Measurements from ENCODE around the gene OR52B4. TPM values are rescaled to one million over a fixed set of nuclear protein-coding genes. Genes with fewer than 3 reads are reported as not detected.

The OR52B4 gene
- not detected in 2 replicates for polyA plus RNA-seq
- polyA minus RNA-seq = not detected in 2 replicates

DNA sequence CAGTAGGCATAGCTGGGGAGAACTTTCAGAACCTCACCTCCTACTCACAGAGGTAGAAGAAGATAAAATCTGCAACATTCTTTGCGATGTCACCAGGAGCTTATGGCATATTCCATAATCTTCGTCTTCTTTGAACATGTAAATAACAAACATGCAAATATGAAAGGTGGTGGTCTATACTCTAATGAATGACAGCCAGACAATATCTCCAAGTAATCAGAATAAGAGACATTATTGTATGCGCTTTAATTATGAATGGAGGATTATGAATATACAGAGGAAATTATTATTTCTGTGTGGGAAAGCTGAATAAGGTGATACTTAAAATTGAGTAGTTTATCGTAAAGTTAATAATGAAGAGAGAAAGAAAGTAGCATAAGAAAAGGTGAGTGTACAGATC lies at the start of gene OR52B4:
TSS of gene OR52B4 (minus strand) at position 101 of the 400 bp plus-strand sequence. CDS start at position 10, 91 bp downstream.
- Histone ChIP-seq H4K20me1 (ENCODE audit: insufficient read depth) (no peaks in the 10 kb centered on the region), H3K4me3 (ENCODE audit: low read length) (no peak within 1 kb of the TSS), H3F3A (ENCODE audit: insufficient read depth, low read length, poor library complexity, severe bottlenecking) (no peaks in the 10 kb centered on the region), H3K9me3 (ENCODE audit: low read length) (no peaks in the 10 kb centered on the region), H3K4me2 (ENCODE audit: low read length) (no peak within 1 kb of the TSS), H3K9me2 (ENCODE audit: insufficient read depth, low read length) (no peaks in the 10 kb centered on the region), H2AFZ (ENCODE audit: low read depth, low read length) (no peak within 1 kb of the TSS), H3K9ac (ENCODE audit: low read length) (no peak within 1 kb of the TSS), H3K27me3 (ENCODE audit: insufficient read depth, low read depth, low read length) (no peaks in the 10 kb centered on the region), H3K36me3 (ENCODE audit: insufficient read depth, low read length) (no peaks in the 10 kb centered on the region), H3K79me2 (replicated peaks; ENCODE audit: insufficient read depth, low read length) (no peaks in the 10 kb centered on the region), H3K27ac (ENCODE audit: low read length) (no peak within 1 kb of the TSS)
- TF ChIP-seq EZH2 (IDR thresholded peaks at IDR 0.05; ENCODE audit: borderline replicate concordance, insufficient read depth, low read length, poor library complexity, severe bottlenecking) = no peak
- no peak for TF ChIP-seq EP300 (conservative IDR thresholded peaks at IDR 0.05; ENCODE audit: poor library complexity, severe bottlenecking)
- TF ChIP-seq TAF1 (IDR thresholded peaks at IDR 0.05; ENCODE audit: low read depth) = no peak
- no peak for TF ChIP-seq REST (IDR thresholded peaks at IDR 0.05; ENCODE audit: borderline replicate concordance)
- TF ChIP-seq POLR2AphosphoS5 (IDR thresholded peaks at IDR 0.05) = no peak
- TF ChIP-seq MXI1 (conservative IDR thresholded peaks at IDR 0.05; ENCODE audit: poor library complexity, severe bottlenecking) = no peak
- no peak for TF ChIP-seq SMC3 (conservative IDR thresholded peaks at IDR 0.05; ENCODE audit: poor library complexity)
- TF ChIP-seq CTCF (IDR thresholded peaks at IDR 0.05; ENCODE audit: poor library complexity, severe bottlenecking) = no peak
- TF ChIP-seq RAD21 (conservative IDR thresholded peaks at IDR 0.05) = no peak

- H3F3A ChIP-seq (ENCODE audit: insufficient read depth, low read length, poor library complexity, severe bottlenecking) = no peaks in the 10 kb centered on the region
- no peaks in the 10 kb centered on the region for H4K20me1 ChIP-seq (ENCODE audit: insufficient read depth)
- H3K4me2 ChIP-seq (ENCODE audit: low read length) = no peak overlapping the region
- H3K36me3 ChIP-seq (ENCODE audit: insufficient read depth, low read length) = no peaks in the 10 kb centered on the region
- no peak for TF ChIP-seq TAF1 (IDR thresholded peaks at IDR 0.05; ENCODE audit: low read depth)
- TF ChIP-seq MXI1 (conservative IDR thresholded peaks at IDR 0.05; ENCODE audit: poor library complexity, severe bottlenecking) = no peak
- TF ChIP-seq RAD21 (conservative IDR thresholded peaks at IDR 0.05) = no peak
- no peak for TF ChIP-seq POLR2AphosphoS5 (IDR thresholded peaks at IDR 0.05)
- no peak for TF ChIP-seq EZH2 (IDR thresholded peaks at IDR 0.05; ENCODE audit: borderline replicate concordance, insufficient read depth, low read length, poor library complexity, severe bottlenecking)
- no peak for TF ChIP-seq EP300 (conservative IDR thresholded peaks at IDR 0.05; ENCODE audit: poor library complexity, severe bottlenecking)
- TF ChIP-seq SMC3 (conservative IDR thresholded peaks at IDR 0.05; ENCODE audit: poor library complexity) = no peak
- TF ChIP-seq REST (IDR thresholded peaks at IDR 0.05; ENCODE audit: borderline replicate concordance) = no peak
- no peak for TF ChIP-seq CTCF (IDR thresholded peaks at IDR 0.05; ENCODE audit: poor library complexity, severe bottlenecking)
- no peak overlapping the region for H3K4me3 ChIP-seq (ENCODE audit: low read length)
- no peaks in the 10 kb centered on the region for H3K27me3 ChIP-seq (ENCODE audit: insufficient read depth, low read depth, low read length)
- no peaks in the 10 kb centered on the region for H3K9me3 ChIP-seq (ENCODE audit: low read length)
- no peak overlapping the region for H2AFZ ChIP-seq (ENCODE audit: low read depth, low read length)
- H3K9ac ChIP-seq (ENCODE audit: low read length) = no peak overlapping the region
- no peaks in the 10 kb centered on the region for H3K79me2 ChIP-seq (replicated peaks; ENCODE audit: insufficient read depth, low read length)
- no peak overlapping the region for H3K27ac ChIP-seq (ENCODE audit: low read length)
- no peaks in the 10 kb centered on the region for H3K9me2 ChIP-seq (ENCODE audit: insufficient read depth, low read length)
Measured at GRCh38 chr11:4416816-4417215, 48.6 kb upstream of the OR52B4 start.
